IPS-NIHi7 (cell line): ENCODE results near the gene DAB2.

Experiments used
- DNase-seq: peaks from one replicate; pipeline ENCODE4 v3.0.0; 2012; ENCODE audit warnings: mixed read lengths; ENCODE audit errors: extremely low spot score

The DAB2 gene

DNA sequence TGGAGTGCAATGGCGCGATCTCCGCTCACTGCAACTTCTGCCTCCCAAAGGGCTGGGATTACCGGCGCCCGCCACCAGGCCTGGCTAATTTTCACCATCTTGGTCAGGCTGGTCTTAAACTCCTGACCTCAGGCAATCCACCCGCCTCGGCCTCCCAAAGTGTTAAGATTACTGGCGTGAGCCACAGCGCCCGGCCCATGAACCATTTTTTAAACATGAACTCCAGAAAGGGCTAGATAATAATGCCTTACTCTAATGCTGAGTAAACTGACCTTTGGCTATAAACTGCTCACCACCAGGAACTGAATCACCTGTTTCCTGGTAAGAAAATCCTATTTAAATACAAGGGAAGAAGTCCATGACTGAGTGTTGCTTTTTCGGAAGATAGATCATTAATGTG lies 23.2 kb upstream of the DAB2 start:
- no peak for DNase-seq

DNA sequence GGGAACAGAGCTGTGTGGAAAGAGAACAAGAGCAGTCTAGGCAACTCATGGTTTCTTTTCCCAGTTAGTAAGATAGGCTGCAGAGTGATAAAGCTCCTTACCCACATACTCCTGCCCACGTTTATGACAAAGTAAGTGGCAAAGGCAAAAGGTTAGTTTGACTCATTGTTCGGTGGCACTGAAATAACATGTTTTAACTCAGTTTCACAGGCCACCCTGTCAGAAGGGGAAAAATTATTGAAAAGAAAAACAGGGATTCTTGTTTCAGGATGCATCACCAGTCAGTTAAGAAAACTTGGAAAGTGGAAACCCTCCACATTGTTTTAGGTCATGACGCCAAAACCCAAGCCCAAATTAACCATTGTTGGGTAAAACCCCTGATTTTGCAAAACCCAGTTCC lies 22.3 kb upstream of the DAB2 start:
- no peak for DNase-seq

DNA sequence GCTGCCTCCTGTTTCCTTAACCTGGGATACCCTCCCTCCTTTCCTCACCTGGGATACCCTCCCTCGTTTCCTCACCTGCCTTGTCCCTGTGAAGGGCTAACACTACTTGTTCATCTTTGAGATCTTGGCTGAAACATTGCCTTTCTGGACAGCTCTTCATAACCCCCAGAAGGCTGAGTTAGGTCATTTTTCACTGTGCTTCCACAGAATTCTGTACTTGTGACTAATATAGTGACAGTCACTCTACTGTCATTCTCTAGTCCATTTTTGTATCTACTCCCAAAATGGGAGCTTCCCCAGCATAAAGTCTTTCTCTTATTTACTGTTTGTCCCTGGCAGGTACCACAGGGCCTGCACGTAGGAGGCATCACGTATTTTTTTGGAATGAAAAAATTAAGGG lies 21.5 kb upstream of the DAB2 start:
- DNase-seq = no peak

DNA sequence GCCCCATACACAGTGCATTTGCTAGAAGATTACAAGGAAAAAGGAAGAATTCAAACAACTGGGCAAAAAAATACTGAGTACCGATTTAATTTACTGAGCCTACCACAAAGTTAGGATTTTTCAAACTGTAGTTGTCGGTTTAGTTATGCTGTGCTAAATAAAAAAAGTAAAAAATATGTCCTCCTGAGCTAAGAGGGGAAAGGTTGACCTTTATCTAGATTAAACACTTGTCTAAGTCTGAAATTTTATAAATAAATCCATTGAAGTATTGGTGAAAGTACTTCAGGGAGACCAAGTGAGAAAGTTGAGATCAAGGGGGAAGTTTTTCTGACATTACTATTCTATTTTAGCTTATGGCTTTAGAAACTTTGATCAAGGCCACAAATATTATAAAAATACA lies 19.1 kb upstream of the DAB2 start:
- DNase-seq = no peak

- no peak for DNase-seq
Observed at GRCh38 chr5:39442991-39443390, 18.2 kb upstream of the DAB2 start.

DNA sequence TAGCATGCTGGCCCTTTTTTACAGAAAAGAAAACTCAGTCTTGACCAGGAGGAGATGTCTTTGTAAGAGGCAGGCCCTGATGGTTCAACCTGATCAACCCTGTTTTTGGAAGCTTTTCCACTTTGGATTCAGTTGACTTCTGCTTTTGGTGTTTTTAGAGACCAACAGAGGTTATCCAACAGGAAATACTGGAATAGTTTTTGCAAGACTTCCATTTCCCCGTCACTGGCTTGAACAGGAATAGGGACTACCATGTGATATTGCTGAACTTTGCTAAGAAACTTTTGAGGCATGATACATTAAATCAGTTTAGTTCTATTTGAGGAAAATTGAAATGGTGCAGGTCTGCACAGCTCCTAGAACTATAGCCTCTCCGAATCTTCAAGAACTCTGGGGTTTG lies 17.1 kb upstream of the DAB2 start:
- no peak for DNase-seq

- DNase-seq = no peak
Observed at GRCh38 chr5:39440958-39441624, 16.3 kb upstream of the DAB2 start.

GRCh38 chr5:39440192-39440957 lies 15.6 kb upstream of the DAB2 start:
- DNase-seq = no peak

GRCh38 chr5:39439582-39440162 lies 14.9 kb upstream of the DAB2 start:
- no peak for DNase-seq

DNA sequence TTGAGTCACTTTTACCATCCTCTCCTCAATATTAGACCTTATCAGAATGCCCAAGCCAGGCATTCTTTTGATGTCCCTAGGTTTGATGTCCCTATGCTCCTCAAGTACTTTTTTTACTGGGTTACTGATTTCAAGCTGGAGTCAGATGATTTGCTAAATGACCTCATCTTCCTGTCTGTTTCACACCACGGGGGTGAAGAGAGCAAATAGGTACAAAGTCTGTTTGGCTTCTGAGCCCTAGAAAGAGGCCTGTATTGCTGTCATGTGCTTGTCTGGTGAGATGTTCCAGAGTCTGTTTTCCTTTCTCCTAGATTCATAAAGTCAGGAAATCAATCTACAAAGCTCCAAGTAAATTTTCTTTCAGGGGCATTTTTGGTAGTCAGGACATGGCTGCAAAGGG lies 12.7 kb upstream of the DAB2 start:
- DNase-seq = no peak

- no peak for DNase-seq
Observed at GRCh38 chr5:39433848-39434247, 9.1 kb upstream of the DAB2 start.

GRCh38 chr5:39432696-39433530 lies 8.1 kb upstream of the DAB2 start:
- DNase-seq = no peak

DNA sequence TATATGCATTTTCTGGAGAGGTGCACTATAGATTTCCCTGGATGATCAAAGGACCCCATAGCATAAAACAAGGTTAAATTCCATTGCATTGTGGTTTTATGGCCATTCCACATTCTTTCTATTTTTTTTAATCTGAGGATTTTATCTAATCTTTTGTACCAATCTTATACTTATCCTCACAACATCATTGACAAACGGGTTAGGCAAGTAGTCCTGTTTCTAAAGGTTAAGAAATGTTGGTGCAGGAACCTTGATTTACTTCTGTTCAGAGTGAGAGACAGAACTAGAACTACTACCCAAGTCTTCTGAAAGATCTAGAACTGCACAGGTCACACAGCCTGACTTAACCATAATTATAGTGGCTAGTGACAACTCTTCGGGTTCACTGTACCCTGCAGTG lies 5.7 kb upstream of the DAB2 start:
- no peak for DNase-seq

GRCh38 chr5:39428640-39429039 lies 3.9 kb upstream of the DAB2 start:
- no peak for DNase-seq

DNA sequence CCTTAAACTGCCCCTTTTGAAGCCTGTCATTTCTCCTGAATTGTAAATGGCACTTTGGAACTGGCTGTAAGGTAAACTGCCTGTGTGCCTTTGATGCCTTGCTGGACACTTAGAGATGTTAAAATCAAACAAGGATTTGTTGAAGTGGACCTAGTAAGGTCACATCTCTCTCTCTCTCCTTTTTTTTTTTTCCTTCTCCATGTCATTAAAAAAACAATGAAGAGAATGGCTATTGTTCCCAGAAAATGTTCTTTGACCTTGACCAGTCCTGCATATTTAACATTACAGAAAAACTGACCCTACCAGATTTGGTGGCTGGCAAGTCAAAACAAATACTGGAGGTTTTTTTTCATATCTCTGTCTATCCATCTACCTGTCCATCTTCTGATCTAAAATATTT lies 2.9 kb upstream of the DAB2 start:
- no peak for DNase-seq

DNA sequence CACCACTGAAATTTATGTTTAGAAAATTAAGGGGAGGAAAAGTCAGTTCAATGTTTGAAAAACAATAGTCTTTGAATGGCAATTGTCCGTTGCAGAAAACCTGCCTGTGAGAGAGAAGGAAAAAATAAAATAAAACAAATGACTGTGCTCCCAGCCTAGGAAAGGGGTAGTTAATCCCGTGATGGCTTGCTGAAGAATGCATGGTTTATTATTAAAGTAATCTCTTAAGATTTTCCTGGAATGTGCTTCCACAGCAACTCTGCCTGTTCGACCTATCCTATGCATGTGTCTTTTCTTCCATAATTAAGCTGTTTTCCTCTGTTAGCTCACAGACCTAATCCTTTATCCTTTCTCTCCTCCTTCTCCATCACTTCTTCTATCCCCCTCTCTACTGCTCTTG lies 2.4 kb upstream of the DAB2 start:
- DNase-seq = no peak

GRCh38 chr5:39426746-39427105 lies 1.9 kb upstream of the DAB2 start:
- DNase-seq = no peak

DNA sequence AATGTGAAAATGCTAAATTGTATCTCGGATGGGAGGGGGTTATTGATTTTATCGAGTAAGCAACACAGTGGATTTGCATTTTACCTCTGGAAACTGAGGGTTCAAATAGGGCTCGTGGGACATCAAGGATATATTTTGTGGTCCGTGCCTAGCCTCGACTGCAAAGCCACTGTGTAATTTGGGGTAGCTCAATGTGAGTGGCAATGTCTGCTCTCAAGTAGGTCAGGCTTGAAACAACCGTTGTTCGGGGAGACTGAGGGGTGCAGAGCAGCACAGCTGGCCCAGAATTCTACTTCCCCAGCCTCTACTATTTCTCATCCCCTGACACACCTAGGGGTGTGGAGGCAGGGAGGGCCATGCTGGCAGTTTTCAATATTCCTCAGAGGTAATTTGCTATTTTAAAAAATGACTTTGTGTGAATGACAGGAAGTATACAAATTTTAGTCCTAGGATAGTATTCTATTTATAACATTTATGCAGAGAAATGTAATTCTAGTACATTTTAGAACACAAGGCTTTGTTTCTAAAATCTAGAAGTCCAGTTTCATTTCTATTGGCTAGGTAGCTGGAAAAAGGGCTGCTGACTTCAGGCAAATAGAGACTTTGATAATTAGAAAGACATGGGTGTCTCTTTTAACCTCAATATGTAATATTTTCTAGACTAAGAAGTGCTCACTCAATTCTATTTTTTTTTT lies 1.4 kb upstream of the DAB2 start:
- no peak for DNase-seq

DNA sequence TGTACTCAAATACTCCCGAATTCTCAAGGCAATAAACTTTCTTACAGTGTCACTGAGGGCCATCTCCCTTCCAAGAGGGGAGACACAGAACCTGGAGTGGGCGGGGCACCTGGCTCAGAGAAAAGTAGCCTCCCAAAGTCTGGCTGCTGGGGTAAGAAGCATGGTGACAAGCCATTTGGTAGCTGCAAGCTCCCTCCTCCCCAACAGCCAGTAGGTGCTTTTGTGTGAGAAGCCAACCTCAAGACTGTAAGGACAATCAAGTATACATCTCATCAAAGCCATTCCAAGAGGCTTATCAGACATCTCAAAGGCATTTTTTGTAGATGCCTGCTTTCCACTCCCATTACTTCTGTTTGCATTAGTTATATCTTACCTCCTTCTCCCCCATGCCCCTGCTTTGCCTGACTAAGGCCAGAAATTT lies 1.4 kb downstream of the DAB2 start:
- peak; percentile 27 for DNase-seq

DNA sequence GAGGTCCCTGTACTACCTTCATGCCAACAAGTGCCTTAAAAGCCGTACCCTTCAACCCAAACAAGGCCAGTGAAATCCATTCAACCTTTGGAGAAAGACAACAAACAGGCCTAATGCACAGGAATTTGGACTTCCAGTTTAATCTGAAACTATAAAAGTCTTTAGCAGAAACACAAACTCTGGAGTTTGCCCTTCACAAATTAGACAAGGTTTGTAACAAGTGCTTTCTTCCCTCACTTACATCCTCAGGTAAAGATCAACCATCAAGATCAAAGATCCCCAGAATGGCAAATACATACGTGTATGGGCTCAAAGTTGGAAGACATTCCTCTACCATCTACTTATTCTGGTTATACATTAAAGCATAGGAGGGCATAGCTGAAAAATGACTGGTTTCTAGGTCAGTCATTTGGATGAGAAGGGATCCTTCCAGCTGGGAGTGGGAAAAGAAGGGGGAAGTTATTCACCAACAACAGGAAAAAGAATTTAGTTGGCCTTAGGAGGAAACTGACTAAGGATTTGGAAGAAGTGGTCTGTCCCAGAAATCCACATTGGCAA lies 2.0 kb downstream of the DAB2 start:
- no peak for DNase-seq

GRCh38 chr5:39422036-39422606 lies 2.7 kb downstream of the DAB2 start:
- DNase-seq = no peak
